Loucy (cell line): Measurements from ENCODE around the gene TAF1B.

Experiments
- H2AFZ ChIP-seq: fragments of 200-600 bp; sonication (generic); 2 replicates; pipeline ENCODE4 v1.6.0; 2016; ENCODE audit warnings: antibody characterized with exemption, mild to moderate bottlenecking, low read length, moderate library complexity
- H3F3A ChIP-seq: fragments of 200-600 bp; 2 replicates; pipeline ENCODE4 v1.6.0; 2016; ENCODE audit warnings: antibody characterized with exemption, low read depth, mild to moderate bottlenecking
- H3K27me3 ChIP-seq: fragments of 200-600 bp; sonication (generic); 2 replicates; pipeline ENCODE4 v1.6.1; 2014; ENCODE audit warnings: low read length, mild to moderate bottlenecking; ENCODE audit not compliant: insufficient read depth, poor library complexity, severe bottlenecking
- H3K36me3 ChIP-seq: fragments of 200-600 bp; sonication (generic); 2 replicates; pipeline ENCODE4 v1.6.1; 2016; ENCODE audit warnings: low read length; ENCODE audit not compliant: insufficient read depth
- H3K4me1 ChIP-seq: fragments of 200-600 bp; sonication (generic); 2 replicates; pipeline ENCODE4 v1.5.1; 2014; ENCODE audit warnings: low read length, mild to moderate bottlenecking; ENCODE audit not compliant: insufficient read depth, poor library complexity, severe bottlenecking
- H3K4me2 ChIP-seq: fragments of 200-600 bp; sonication (generic); 2 replicates; pipeline ENCODE4 v1.6.0; 2014; ENCODE audit warnings: antibody characterized with exemption, low read length, low read depth, mild to moderate bottlenecking; ENCODE audit not compliant: poor library complexity, severe bottlenecking
- H3K4me3 ChIP-seq: fragments of 200-600 bp; sonication (generic); 2 replicates; pipeline ENCODE4 v1.5.1; 2014; ENCODE audit warnings: low read length, mild to moderate bottlenecking, mixed read lengths; ENCODE audit not compliant: poor library complexity, severe bottlenecking
- H3K79me2 ChIP-seq: fragments of 200-600 bp; sonication (generic); 2 replicates; pipeline ENCODE4 v1.6.1; 2014; ENCODE audit warnings: low read length; ENCODE audit not compliant: insufficient read depth
- H3K9ac ChIP-seq: fragments of 200-600 bp; sonication (generic); 2 replicates; pipeline ENCODE4 v1.6.0; 2014; ENCODE audit warnings: mild to moderate bottlenecking, low read depth, low read length, moderate library complexity; ENCODE audit not compliant: poor library complexity, severe bottlenecking
- H3K9me2 ChIP-seq: fragments of 200-600 bp; sonication (generic); replicated peaks from 2 replicates; pipeline ENCODE4 v1.6.1; 2016; ENCODE audit warnings: low read depth, low read length, mixed read lengths
- H3K9me3 ChIP-seq: fragments of 200-600 bp; sonication (generic); 2 replicates; pipeline ENCODE4 v1.6.1; 2014; ENCODE audit warnings: mild to moderate bottlenecking, antibody characterized with exemption, low read length, low read depth; ENCODE audit not compliant: insufficient read depth
- H4K20me1 ChIP-seq: fragments of 200-600 bp; sonication (generic); 2 replicates; pipeline ENCODE4 v1.6.0; 2014; ENCODE audit warnings: antibody characterized with exemption, low read length, mild to moderate bottlenecking; ENCODE audit not compliant: insufficient read depth, poor library complexity, severe bottlenecking
- EZH2phosphoT487 ChIP-seq: fragments of 200-600 bp; IDR thresholded peaks from 2 replicates; pipeline ENCODE4 v1.6.1; 2018; ENCODE audit warnings: antibody characterized with exemption, mild to moderate bottlenecking, moderate library complexity, borderline replicate concordance
- TF ChIP-seq, protein P1 (sequence below): fragments of 200-600 bp; sonication (generic); conservative IDR thresholded peaks from 2 replicates; pipeline ENCODE4 v1.5.1; 2014; ENCODE audit warnings: mild to moderate bottlenecking, antibody characterized with exemption, low read length

TAF1B gene

DNA sequence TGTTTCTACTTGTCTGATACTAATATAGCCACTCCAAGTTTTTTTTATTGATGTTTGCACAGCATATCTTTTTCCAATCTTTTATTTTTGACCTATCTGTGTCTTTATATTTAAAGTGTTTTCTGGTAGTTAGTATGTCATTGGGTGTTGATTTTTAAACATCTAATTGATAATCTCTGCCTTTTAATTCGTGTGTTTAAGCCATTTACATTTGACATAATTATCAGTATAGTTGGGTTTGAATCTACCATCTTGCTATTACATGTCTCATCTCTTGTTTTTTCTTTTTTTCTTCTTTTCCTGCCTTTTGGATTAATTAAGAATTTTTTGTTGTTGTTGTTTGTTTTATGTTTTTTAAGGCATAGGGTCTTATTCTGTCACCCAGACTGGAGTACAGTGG lies 44.2 kb downstream of the TAF1B start:
- peaks cover 25% of the 10 kb centered on the region for H3K36me3 ChIP-seq
- no peaks in the 10 kb centered on the region for H4K20me1 ChIP-seq
- H3K27me3 ChIP-seq: no peaks in the 10 kb centered on the region
- H3K9me3 ChIP-seq: peaks cover 18% of the 10 kb centered on the region
- H3F3A ChIP-seq: no peaks in the 10 kb centered on the region; the same call in 1 of the 2 replicates
- H2AFZ ChIP-seq: no peak overlapping the region
- TF ChIP-seq, protein P1, sequence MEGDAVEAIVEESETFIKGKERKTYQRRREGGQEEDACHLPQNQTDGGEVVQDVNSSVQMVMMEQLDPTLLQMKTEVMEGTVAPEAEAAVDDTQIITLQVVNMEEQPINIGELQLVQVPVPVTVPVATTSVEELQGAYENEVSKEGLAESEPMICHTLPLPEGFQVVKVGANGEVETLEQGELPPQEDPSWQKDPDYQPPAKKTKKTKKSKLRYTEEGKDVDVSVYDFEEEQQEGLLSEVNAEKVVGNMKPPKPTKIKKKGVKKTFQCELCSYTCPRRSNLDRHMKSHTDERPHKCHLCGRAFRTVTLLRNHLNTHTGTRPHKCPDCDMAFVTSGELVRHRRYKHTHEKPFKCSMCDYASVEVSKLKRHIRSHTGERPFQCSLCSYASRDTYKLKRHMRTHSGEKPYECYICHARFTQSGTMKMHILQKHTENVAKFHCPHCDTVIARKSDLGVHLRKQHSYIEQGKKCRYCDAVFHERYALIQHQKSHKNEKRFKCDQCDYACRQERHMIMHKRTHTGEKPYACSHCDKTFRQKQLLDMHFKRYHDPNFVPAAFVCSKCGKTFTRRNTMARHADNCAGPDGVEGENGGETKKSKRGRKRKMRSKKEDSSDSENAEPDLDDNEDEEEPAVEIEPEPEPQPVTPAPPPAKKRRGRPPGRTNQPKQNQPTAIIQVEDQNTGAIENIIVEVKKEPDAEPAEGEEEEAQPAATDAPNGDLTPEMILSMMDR: no peak
- TF ChIP-seq EZH2phosphoT487: no peak
- peaks cover 14% of the 10 kb centered on the region for H3K4me1 ChIP-seq
- no peaks in the 10 kb centered on the region for H3K9me2 ChIP-seq
- H3K4me3 ChIP-seq: no peak overlapping the region
- no peaks in the 10 kb centered on the region for H3K79me2 ChIP-seq
- no peak overlapping the region for H3K4me2 ChIP-seq
- no peak overlapping the region for H3K9ac ChIP-seq

DNA sequence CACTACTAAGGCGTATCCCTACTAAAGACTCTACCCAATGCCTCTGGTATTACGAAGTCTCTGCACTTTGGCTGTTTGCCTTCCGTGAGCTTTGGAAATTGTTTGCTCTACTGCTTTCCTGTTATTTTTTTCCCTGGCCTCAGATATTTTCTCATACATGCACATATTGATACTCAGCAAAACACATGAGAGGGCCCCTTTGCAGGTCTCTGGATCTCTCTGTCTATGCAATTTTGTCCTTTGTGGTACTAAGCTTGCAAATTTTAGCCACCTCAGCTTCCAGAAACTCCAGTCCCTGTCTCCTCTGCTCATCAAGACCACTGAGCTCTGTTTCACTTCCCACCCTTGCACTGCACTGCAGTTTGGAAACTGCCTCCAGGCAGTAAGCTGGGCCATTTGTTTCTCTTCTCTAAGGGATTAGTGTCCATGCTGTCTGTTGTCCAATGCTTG lies 46.6 kb downstream of the TAF1B start:
- peaks cover 18% of the 10 kb centered on the region for H3K9me3 ChIP-seq
- H3K4me2 ChIP-seq: no peak overlapping the region
- TF ChIP-seq EZH2phosphoT487: no peak
- TF ChIP-seq, protein P1: no peak
- no peaks in the 10 kb centered on the region for H3K9me2 ChIP-seq
- no peaks in the 10 kb centered on the region; the same call in 1 of the 2 replicates for H3F3A ChIP-seq
- no peak overlapping the region for H3K9ac ChIP-seq
- H4K20me1 ChIP-seq: no peaks in the 10 kb centered on the region
- peaks cover 17% of the 10 kb centered on the region for H3K36me3 ChIP-seq
- H3K4me1 ChIP-seq: peaks cover 14% of the 10 kb centered on the region
- no peaks in the 10 kb centered on the region for H3K79me2 ChIP-seq
- no peak overlapping the region for H3K4me3 ChIP-seq
- H3K27me3 ChIP-seq: no peaks in the 10 kb centered on the region
- no peak overlapping the region for H2AFZ ChIP-seq

DNA sequence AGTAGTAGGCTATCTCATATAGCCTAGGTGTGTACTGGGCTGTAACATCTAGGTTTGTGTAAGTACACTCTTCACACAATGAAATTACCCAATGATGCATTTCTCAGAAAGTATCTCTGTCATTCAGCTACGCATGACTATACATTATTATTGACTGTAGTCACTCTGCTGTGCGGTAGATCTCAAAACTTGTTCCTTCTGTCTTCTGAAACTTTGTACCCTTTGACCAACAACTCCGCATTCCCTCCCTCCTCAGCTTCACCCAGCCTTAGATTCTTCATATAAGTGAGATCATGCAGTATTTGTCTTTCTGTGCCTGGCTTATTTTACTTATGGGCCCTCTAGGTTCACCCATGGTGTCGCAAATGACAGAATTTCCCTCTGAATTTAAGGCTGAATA lies 49.0 kb downstream of the TAF1B start:
- no peak for TF ChIP-seq EZH2phosphoT487
- TF ChIP-seq, protein P1: no peak
- no peaks in the 10 kb centered on the region for H3K79me2 ChIP-seq
- peaks cover 10% of the 10 kb centered on the region for H3K4me1 ChIP-seq

More for the DNA sequence above, 49.0 kb downstream of the TAF1B start:
- no peaks in the 10 kb centered on the region for H3F3A ChIP-seq
- no peaks in the 10 kb centered on the region for H3K27me3 ChIP-seq
- no peak overlapping the region for H3K9ac ChIP-seq
- no peaks in the 10 kb centered on the region for H3K9me2 ChIP-seq
- H3K36me3 ChIP-seq: peaks cover 13% of the 10 kb centered on the region
- H3K4me3 ChIP-seq: no peak overlapping the region
- no peak overlapping the region for H3K4me2 ChIP-seq
- no peaks in the 10 kb centered on the region for H4K20me1 ChIP-seq
- H2AFZ ChIP-seq: no peak overlapping the region
- H3K9me3 ChIP-seq: peaks cover 13% of the 10 kb centered on the region
